Large intestine (tissue), 1 donor: ENCODE results near the gene LTB. TPM values are rescaled to one million over a fixed set of nuclear protein-coding genes. Genes with fewer than 3 reads are reported as not detected.

Source experiments
- polyA plus RNA-seq: library from polyadenylated mRNA; unstranded; fragments of 120-200 nt; gene quantifications from one replicate; pipeline ENCODE4 v1.2.1, GENCODE V29; 2013

LTB gene
- polyA plus RNA-seq, 1 donor: 20.1 TPM

Other genes with a start within 250 kb of the LTB start
- 353 TPM for gene HLA-B, start 225.2 kb downstream of the LTB start, polyA plus RNA-seq
- gene MICA, start 178.8 kb downstream of the LTB start, polyA plus RNA-seq: 4.2 TPM
- 0.73 TPM for gene MICB, start 84.3 kb downstream of the LTB start, polyA plus RNA-seq
- not detected for gene MCCD1, start 53.5 kb downstream of the LTB start, polyA plus RNA-seq
- gene DDX39B, start 40.4 kb downstream of the LTB start, polyA plus RNA-seq: 499 TPM
- gene ATP6V1G2, start 35.8 kb downstream of the LTB start, polyA plus RNA-seq: 9.1 TPM
- 23.4 TPM for gene NFKBIL1, start 34.8 kb downstream of the LTB start, polyA plus RNA-seq
- 0.96 TPM for gene LTA, start 10.1 kb downstream of the LTB start, polyA plus RNA-seq
- gene TNF, start 6.9 kb downstream of the LTB start, polyA plus RNA-seq: 1.5 TPM
- 19.8 TPM for gene LST1, start 3.9 kb upstream of the LTB start, polyA plus RNA-seq
- 1.7 TPM for gene NCR3, start 10.6 kb upstream of the LTB start, polyA plus RNA-seq
- 57.1 TPM for gene AIF1, start 32.8 kb upstream of the LTB start, polyA plus RNA-seq
- 122 TPM for gene PRRC2A, start 38.3 kb upstream of the LTB start, polyA plus RNA-seq
- 220 TPM for gene BAG6, start 70.2 kb upstream of the LTB start, polyA plus RNA-seq
- gene APOM, start 73.5 kb upstream of the LTB start, polyA plus RNA-seq: 14.1 TPM
- 21.5 TPM for gene C6orf47, start 78.4 kb upstream of the LTB start, polyA plus RNA-seq
- gene GPANK1, start 82.6 kb upstream of the LTB start, polyA plus RNA-seq: 21.4 TPM
- gene CSNK2B, start 83.7 kb upstream of the LTB start, polyA plus RNA-seq: 196 TPM
- 18.7 TPM for gene LY6G5B, start 87.6 kb upstream of the LTB start, polyA plus RNA-seq
- gene LY6G5C, start 98.6 kb upstream of the LTB start, polyA plus RNA-seq: 2.6 TPM
- 62.5 TPM for gene ABHD16A, start 120.9 kb upstream of the LTB start, polyA plus RNA-seq
- gene LY6G6F, start 124.4 kb upstream of the LTB start, polyA plus RNA-seq: 0.07 TPM
- gene LY6G6D, start 132.9 kb upstream of the LTB start, polyA plus RNA-seq: 0.19 TPM
- 0.25 TPM for gene LY6G6C, start 139.3 kb upstream of the LTB start, polyA plus RNA-seq
- gene MPIG6B, start 140.9 kb upstream of the LTB start, polyA plus RNA-seq: 0.88 TPM
- 82.6 TPM for gene DDAH2, start 146.9 kb upstream of the LTB start, polyA plus RNA-seq
- gene CLIC1, start 154.1 kb upstream of the LTB start, polyA plus RNA-seq: 486 TPM
- gene MSH5, start 157.6 kb upstream of the LTB start, polyA plus RNA-seq: 51.0 TPM
- gene SAPCD1, start 180.2 kb upstream of the LTB start, polyA plus RNA-seq: 15.0 TPM
- gene VWA7, start 194.9 kb upstream of the LTB start, polyA plus RNA-seq: 10.1 TPM
- gene VARS1, start 213.3 kb upstream of the LTB start, polyA plus RNA-seq: 34.2 TPM
- gene LSM2, start 224.5 kb upstream of the LTB start, polyA plus RNA-seq: 51.4 TPM
- 2.8 TPM for gene HSPA1L, start 232.9 kb upstream of the LTB start, polyA plus RNA-seq
- gene HSPA1A, start 233.1 kb upstream of the LTB start, polyA plus RNA-seq: 115 TPM
- gene HSPA1B, start 245.3 kb upstream of the LTB start, polyA plus RNA-seq: 241 TPM